MCF 10A (cell line): ENCODE results near the gene TP53TG5. TPM values are rescaled to one million over a fixed set of nuclear protein-coding genes. Genes with fewer than 3 reads are reported as not detected.
A peak's percentile ranks its signal among the peaks of the same experiment; 100 is the strongest.

Source experiments
- BruUV-seq: library from RNA; stranded (reverse); fragments of 400-500 nt; replicated peaks from 2 replicates; lab custom pipeline; 2021; lab: Mats Ljungman, UMichigan
- CTCF ChIA-PET: fragments of 300-600 bp; sonication (Branson Sonifier 250); formaldehyde crosslinking; extraction: SDS; loops from one replicate; lab custom pipeline; 2021; ENCODE audit warnings: antibody characterized with exemption, inconsistent platforms; lab: Yijun Ruan, JAX
- POLR2A ChIA-PET: fragments of 300-600, 350-650 bp; sonication (Branson Sonifier 250); formaldehyde crosslinking; extraction: SDS; loops from one replicate; lab custom pipeline; 2020; ENCODE audit warnings: antibody characterized with exemption, inconsistent platforms; lab: Yijun Ruan, JAX
- DNase-seq: peaks from one replicate; pipeline ENCODE4 v3.0.0-alpha.2; 2018; ENCODE audit not compliant: unreplicated experiment
- H3K27ac Mint-ChIP-seq: one replicate; pipeline ENCODE4 v1.8.0; 2022; ENCODE audit warnings: mild to moderate bottlenecking, low read depth, mixed read lengths; ENCODE audit not compliant: unreplicated experiment
- H3K27me3 Mint-ChIP-seq: one replicate; pipeline ENCODE4 v1.8.0; 2022; ENCODE audit warnings: mixed read lengths; ENCODE audit not compliant: insufficient read depth, unreplicated experiment
- H3K36me3 Mint-ChIP-seq: one replicate; pipeline ENCODE4 v1.8.0; 2022; ENCODE audit warnings: mild to moderate bottlenecking, moderate library complexity, mixed read lengths; ENCODE audit not compliant: insufficient read depth, unreplicated experiment
- H3K4me1 Mint-ChIP-seq: one replicate; pipeline ENCODE4 v1.8.0; 2022; ENCODE audit warnings: mixed read lengths; ENCODE audit not compliant: insufficient read depth, unreplicated experiment
- H3K4me3 Mint-ChIP-seq: one replicate; pipeline ENCODE4 v1.8.0; 2022; ENCODE audit warnings: mild to moderate bottlenecking, moderate library complexity, mixed read lengths; ENCODE audit not compliant: unreplicated experiment
- H3K9me3 Mint-ChIP-seq: one replicate; pipeline ENCODE4 v1.8.0; 2022; ENCODE audit warnings: mixed read lengths; ENCODE audit not compliant: unreplicated experiment
- intact Hi-C: fragments of 100-400 bp; cut with micrococcal nuclease; formaldehyde crosslinking; loops from 2 replicates; pipeline ENCODE4 v1.14.1; 2022
- total RNA-seq: library from RNA; stranded (reverse); gene quantifications from 2 replicates; pipeline ENCODE4 v1.2.3, GENCODE V29; 2022
- TF ChIP-seq, protein P1 (sequence below): fragments of 200-600 bp; IDR thresholded peaks from one replicate; pipeline ENCODE4 v1.8.0; 2022; ENCODE audit warnings: antibody characterized with exemption, mild to moderate bottlenecking; ENCODE audit not compliant: unreplicated experiment

The TP53TG5 gene
- total RNA-seq, 1 experiment from 2014 or later: not detected

DNA sequence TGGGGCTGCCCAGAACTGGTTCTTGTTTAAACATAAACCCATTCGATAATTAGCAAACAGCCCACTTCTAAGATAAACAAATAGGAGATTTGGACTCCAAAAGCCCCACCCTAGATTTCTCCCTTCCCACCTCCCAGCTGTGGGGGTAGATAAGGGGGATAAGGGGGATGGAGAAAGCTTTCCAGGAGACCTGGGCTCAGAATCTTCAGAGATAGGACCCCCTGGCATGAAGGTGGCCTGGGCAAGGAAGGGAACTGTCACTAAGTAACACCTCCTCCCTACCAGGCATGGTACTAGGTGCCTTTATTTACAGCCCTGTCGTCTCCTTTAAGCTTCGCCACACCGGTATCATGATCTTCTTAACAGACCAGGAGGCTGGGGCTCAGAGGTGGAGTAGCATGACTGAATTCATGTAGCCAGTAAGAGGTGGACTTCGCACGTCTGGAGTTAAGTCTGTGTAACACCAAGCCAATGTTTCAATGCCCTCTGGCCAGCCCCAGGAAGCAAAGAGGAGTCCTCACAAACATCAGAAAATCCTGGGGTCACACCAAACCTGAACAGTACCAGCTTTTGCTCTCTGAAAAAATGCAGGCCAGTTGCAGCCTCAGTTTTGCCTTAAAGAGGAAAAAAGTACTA is 34.5 kb downstream of the TP53TG5 start:
- intact Hi-C loops: no loop called here
- no peak for DNase-seq
- H3K4me3 Mint-ChIP-seq: peak overlapping the region; percentile 89
- TF ChIP-seq, protein P1, sequence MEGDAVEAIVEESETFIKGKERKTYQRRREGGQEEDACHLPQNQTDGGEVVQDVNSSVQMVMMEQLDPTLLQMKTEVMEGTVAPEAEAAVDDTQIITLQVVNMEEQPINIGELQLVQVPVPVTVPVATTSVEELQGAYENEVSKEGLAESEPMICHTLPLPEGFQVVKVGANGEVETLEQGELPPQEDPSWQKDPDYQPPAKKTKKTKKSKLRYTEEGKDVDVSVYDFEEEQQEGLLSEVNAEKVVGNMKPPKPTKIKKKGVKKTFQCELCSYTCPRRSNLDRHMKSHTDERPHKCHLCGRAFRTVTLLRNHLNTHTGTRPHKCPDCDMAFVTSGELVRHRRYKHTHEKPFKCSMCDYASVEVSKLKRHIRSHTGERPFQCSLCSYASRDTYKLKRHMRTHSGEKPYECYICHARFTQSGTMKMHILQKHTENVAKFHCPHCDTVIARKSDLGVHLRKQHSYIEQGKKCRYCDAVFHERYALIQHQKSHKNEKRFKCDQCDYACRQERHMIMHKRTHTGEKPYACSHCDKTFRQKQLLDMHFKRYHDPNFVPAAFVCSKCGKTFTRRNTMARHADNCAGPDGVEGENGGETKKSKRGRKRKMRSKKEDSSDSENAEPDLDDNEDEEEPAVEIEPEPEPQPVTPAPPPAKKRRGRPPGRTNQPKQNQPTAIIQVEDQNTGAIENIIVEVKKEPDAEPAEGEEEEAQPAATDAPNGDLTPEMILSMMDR: no peak
- POLR2A ChIA-PET: interaction anchor here (1.0 to 37.4 kb wide), 11 partner anchors 8 to 591 kb away, joined by 3 to 1328 read pairs (median 4); partner anchors contain the start of genes PCIF1, PIGT, SDC4 and SLPI
- no TSS peak for BruUV-seq
- H3K27me3 Mint-ChIP-seq: no peaks in the 10 kb centered on the region
- H3K9me3 Mint-ChIP-seq: no peaks in the 10 kb centered on the region
- H3K27ac Mint-ChIP-seq: peak overlapping the region; percentile 93
- peaks cover 24% of the 10 kb centered on the region for H3K36me3 Mint-ChIP-seq
- CTCF ChIA-PET: interaction anchor here (0.7 to 9.0 kb wide), 9 partner anchors 9 to 428 kb away, joined by 3 to 82 read pairs (median 4); partner anchors contain the start of gene SYS1
- H3K4me1 Mint-ChIP-seq: peaks cover 62% of the 10 kb centered on the region

DNA sequence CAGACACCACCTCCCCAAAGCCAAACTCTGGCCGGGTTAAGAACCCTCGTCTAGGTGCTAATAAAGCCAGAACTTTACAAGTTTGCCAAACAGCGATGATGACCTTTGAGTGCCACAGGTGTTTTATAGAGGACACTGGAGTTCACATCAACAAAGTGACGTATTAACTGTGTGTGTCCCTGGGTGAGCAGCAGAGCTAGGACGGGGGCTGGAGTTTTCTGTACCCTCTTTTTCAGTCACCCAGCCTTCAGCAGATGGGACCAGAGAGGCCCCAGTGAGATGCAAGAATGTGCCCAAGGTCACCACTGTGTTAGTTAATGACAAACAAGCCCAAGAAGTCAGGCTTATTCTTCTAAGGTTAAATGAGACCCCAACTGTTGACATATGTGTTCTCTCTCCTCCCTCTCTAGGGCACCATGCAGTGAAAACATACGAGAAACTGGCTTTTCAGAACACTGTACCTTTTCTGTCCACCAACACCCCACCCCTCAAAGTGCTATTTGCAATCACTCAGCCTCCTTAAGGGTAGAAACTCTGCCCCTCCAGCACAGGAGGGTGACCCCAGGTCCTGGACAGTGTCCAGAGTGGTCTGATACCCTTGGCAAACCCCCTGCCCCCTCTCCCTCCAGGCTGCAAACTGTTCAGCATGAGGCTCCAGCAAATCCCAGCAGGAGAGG is 35.1 kb downstream of the TP53TG5 start:
- no peak for DNase-seq
- TF ChIP-seq, protein P1: no peak
- Mint-ChIP-seq H3K4me3 (peak overlapping the region; percentile 89), H3K27me3 (no peaks in the 10 kb centered on the region), H3K4me1 (peaks cover 69% of the 10 kb centered on the region), H3K36me3 (peaks cover 26% of the 10 kb centered on the region), H3K9me3 (no peaks in the 10 kb centered on the region), H3K27ac (peak overlapping the region; percentile 93)
- BruUV-seq: no TSS peak
- ChIA-PET POLR2A (interaction anchor here (0.6 to 37.4 kb wide), 12 partner anchors 7 to 592 kb away, joined by 3 to 1328 read pairs (median 4); partner anchors contain the start of genes PCIF1, PIGT, SDC4 and SLPI), CTCF (interaction anchor here (0.7 to 9.0 kb wide), 6 partner anchors 10 to 94 kb away, joined by 3 to 82 read pairs (median 5); partner anchors contain the start of gene SYS1)
- intact Hi-C loops: no loop called here

DNA sequence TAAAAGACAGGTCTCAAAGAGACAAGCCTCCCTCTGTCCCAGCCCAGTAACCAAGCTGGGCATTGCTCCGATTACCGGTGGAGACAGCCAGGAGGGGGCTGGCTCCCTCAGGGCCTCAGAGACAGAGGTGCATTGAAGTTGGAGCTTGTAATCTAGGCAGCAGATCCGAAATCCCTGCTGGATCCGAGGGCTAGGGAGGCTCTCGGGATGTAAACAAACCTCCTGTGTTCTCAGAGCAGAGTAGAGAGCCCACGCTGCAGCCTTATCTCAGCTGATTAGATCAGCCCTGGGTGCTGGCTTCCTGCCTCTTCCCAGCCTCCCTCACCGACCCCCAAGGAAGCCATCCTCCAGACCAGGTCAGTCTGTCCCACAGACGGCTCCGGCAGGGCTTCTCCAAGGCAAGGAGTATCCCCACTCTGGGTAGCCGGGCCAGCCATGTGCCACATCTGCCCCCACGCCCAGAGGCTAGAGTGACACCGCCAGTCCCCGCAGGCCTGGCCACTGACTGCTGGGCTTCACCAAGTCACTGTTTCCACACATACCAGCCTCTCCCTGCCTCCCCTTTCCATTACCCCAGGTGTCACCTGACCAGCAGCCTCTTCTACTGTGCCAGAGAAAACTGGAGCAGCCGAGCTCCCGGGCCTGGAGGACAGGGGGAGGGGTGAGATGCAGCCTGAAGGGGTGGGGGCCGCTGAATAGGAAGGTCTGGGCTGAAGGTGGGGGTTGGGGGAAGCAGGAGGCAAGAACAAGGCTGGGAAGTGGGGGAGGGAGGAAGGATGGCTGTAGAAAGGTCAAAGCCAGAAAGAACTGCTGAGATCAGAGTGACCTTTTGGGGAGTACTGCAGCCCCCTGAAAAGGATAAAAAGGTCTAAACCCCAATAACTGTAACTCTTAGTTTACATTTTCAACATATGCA is 35.9 kb downstream of the TP53TG5 start:
- H3K27ac Mint-ChIP-seq: peak overlapping the region; percentile 93
- CTCF ChIA-PET: interaction anchor here (0.7 to 9.0 kb wide), 8 partner anchors 10 to 429 kb away, joined by 3 to 82 read pairs (median 4); partner anchors contain the start of gene SYS1

More for the DNA sequence above, 35.9 kb downstream of the TP53TG5 start:
- intact Hi-C loops: no loop called here
- POLR2A ChIA-PET: interaction anchor here (0.6 to 37.4 kb wide), 14 partner anchors 9 to 492 kb away, joined by 3 to 1328 read pairs (median 4); partner anchors contain the start of genes PIGT, SDC4, SNX21 and SYS1
- Mint-ChIP-seq H3K27me3 (no peaks in the 10 kb centered on the region), H3K4me1 (peaks cover 76% of the 10 kb centered on the region), H3K9me3 (no peaks in the 10 kb centered on the region), H3K36me3 (peaks cover 26% of the 10 kb centered on the region), H3K4me3 (peak overlapping the region; percentile 89)
- BruUV-seq: no TSS peak
- peak; percentile 42 for DNase-seq
- TF ChIP-seq, protein P1: no peak
